ENCODE data around the gene FERD3L.

The FERD3L gene

GRCh38 chr7:19097165-19098055 lies 47.8 kb downstream of the FERD3L start:
- no peak for DNase-seq

- DNase-seq = no peak
These were observed 49.8 kb downstream of the FERD3L start for GRCh38 chr7:19095353-19095860.
